Measurements from ENCODE around the gene TNNC2. TPM values are rescaled to one million over a fixed set of nuclear protein-coding genes. Genes with fewer than 3 reads are reported as not detected.
A peak's percentile ranks its signal among the peaks of the same experiment; 100 is the strongest.

Gene TNNC2
- total and polyA plus RNA-seq, 2 donors (not counting 3 experiments of a cell fraction or from before 2014, with no cell fraction given), result 0.26 TPM; not detected in 1

DNA sequence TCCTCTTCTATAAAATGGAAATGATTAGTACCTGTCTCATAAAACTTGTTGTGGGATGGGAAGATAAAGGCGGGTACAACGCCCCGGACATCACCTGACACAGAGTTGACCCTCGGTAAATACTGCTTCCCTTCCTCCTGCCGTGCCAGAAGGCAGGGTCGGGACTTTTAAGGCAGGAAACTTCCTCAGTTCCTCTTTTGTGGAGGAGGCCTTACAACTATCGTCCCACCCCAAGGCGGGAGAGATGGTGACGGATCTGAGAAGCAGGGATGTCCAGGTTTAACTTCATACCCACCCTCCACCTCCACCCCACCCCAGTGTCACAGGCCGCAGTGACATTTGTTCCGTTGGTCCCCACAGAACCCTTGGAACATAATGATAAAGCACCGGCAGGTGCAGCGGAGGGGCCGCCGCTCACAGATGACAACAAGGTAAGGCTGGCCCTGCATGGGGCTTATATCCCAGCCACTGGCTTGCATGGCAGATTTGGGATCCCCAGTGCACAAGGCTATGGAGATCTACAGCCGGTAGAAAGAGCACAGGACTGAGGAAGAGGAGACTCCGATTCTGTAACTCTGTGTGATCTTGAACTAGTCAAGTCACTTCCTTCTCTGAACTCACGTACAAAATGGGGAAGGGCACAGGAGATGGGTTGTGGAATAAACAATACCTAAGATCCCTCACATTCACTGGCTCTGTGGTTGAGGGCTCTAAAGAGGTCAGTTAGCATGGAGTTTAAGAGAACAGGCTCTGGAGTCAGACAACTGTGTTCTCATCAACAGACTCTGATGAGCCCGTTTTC is 34.6 kb downstream of the TNNC2 start:
- Histone ChIP-seq H3K4me1 (ENCODE audit: control insufficient read depth, extremely low read depth, insufficient read depth, low read length) (peaks cover 7% of the 10 kb centered on the region), H3K27me3 (ENCODE audit: control insufficient read depth in 2 of 2, insufficient read depth in 2 of 2, low read length in 2 of 2) (peaks cover 1 to 2% of the 10 kb centered on the region in 2 experiments), H3K9me1 (replicated peaks; ENCODE audit: control insufficient read depth, extremely low read depth, insufficient read depth, low read length) (no peaks in the 10 kb centered on the region), H3K79me2 (ENCODE audit: control insufficient read depth, insufficient read depth, low read length) (peaks cover 9% of the 10 kb centered on the region), H2AFZ (ENCODE audit: low read depth, low read length) (peak overlapping the region; percentile 81), H3K36me3 (ENCODE audit: control insufficient read depth in 2 of 2, extremely low read depth in 1 of 2, insufficient read depth in 2 of 2, low read length in 2 of 2) (peaks cover 7 to 16% of the 10 kb centered on the region in 2 experiments), H3K9ac (replicated peaks; ENCODE audit: extremely low read depth, insufficient read depth, low read length) (peak overlapping the region; percentile 92), H3K4me2 (ENCODE audit: insufficient read depth, low read length) (peak overlapping the region; percentile 100), H4K20me1 (replicated peaks; ENCODE audit: control insufficient read depth, extremely low read depth, insufficient read depth, low read length) (no peaks in the 10 kb centered on the region), H3K9me3 (replicated peaks; ENCODE audit: control insufficient read depth, insufficient read depth, low read length) (no peaks in the 10 kb centered on the region), H3K27ac (ENCODE audit: insufficient read depth, low read depth, low read length) (peak overlapping the region; percentile 89), H3K4me3 (replicated peaks in 1 of 3; ENCODE audit: insufficient read depth in 1 of 3, low read depth in 1 of 3, low read length in 3 of 3) (peak overlapping the region; percentile 70 to 91 (median 91))
- intact Hi-C loops (cut with micrococcal nuclease), result loop anchor here (10.0 kb wide), 1 partner anchor 828 kb away; the partner anchor contains the start of genes STK4 and TOMM34
- CTCF ChIA-PET, result interaction anchor here (1.0 to 1.2 kb wide), 2 partner anchors 21 to 144 kb away, joined by 3 read pairs; no protein-coding TSS in a partner anchor
- dilution Hi-C loops (cut with MboI; ENCODE audit: extremely low pct_ligation_motif_present, low sequenced_read_pairs), result no loop called here
- TSS peak; percentile 56 for BruUV-seq (replicated peaks)
- peak; percentile 15 for DNase-seq (ENCODE audit: low read depth, low spot score)
- POLR2A ChIA-PET, result no interaction called here
- peak; percentile 54 for FAIRE-seq
- no peak for TF ChIP-seq FOS (IDR thresholded peaks at IDR 0.05; ENCODE audit: borderline replicate concordance, insufficient read depth, low read length)
- no peak for TF ChIP-seq POLR2AphosphoS5 (IDR thresholded peaks at IDR 0.05; ENCODE audit: insufficient read depth, low read depth, low read length)
- no peak for TF ChIP-seq EZH2 (IDR thresholded peaks at IDR 0.05; ENCODE audit: borderline replicate concordance, low read depth, low read length, severe bottlenecking)
- TF ChIP-seq CTCF (IDR thresholded peaks at IDR 0.05; ENCODE audit: extremely low read depth in 1 of 2, insufficient read depth in 1 of 2, low read depth in 1 of 2, low read length in 2 of 2), result no peak
- no peak for TF ChIP-seq GATA2 (IDR thresholded peaks at IDR 0.05; ENCODE audit: insufficient read depth, insufficient read length, low read depth, low read length)
- TF ChIP-seq MYC (IDR thresholded peaks at IDR 0.05; ENCODE audit: low read depth, low read length), result no peak
- TF ChIP-seq JUN (IDR thresholded peaks at IDR 0.05; ENCODE audit: borderline replicate concordance, insufficient read depth, insufficient read length, low read depth), result no peak
- TF ChIP-seq POLR2A (IDR thresholded peaks at IDR 0.05; ENCODE audit: low read depth, low read length), result no peak
- TF ChIP-seq, protein P1, sequence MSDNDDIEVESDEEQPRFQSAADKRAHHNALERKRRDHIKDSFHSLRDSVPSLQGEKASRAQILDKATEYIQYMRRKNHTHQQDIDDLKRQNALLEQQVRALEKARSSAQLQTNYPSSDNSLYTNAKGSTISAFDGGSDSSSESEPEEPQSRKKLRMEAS (IDR thresholded peaks at IDR 0.05; ENCODE audit: insufficient read depth, insufficient read length), result no peak

Data from endothelial cell of umbilical vein (primary cell).